RWPE2 (cell line): ENCODE results near the gene SERPINA12.

ENCODE experiments used
- ATAC-seq: fragments of 200-7000 bp; cut with Tn5 transposase; 3 replicates; pipeline ENCODE4 v1.9.1; 2021; ENCODE audit warnings: low read depth
- DNase-seq: peaks from one replicate; pipeline ENCODE4 v3.0.0-alpha.2; 2020; ENCODE audit warnings: low spot score
- H3K27ac ChIP-seq: fragments of 450-650 bp; 2 replicates; pipeline ENCODE4 v1.5.1; 2017; ENCODE audit warnings: mild to moderate bottlenecking; ENCODE audit not compliant: poor library complexity, severe bottlenecking
- H3K27me3 ChIP-seq: fragments of 250-450 bp; sonication (Bioruptor Pico); 2 replicates; pipeline ENCODE4 v1.5.1; 2021; ENCODE audit warnings: mild to moderate bottlenecking, moderate library complexity; ENCODE audit not compliant: insufficient read depth, poor library complexity, severe bottlenecking
- H3K36me3 ChIP-seq: fragments of 250-450 bp; sonication (Bioruptor Pico); 2 replicates; pipeline ENCODE4 v1.5.1; 2020; ENCODE audit warnings: low read depth, mild to moderate bottlenecking, moderate library complexity
- H3K4me1 ChIP-seq: fragments of 250-450 bp; sonication (Bioruptor Pico); 2 replicates; pipeline ENCODE4 v1.5.1; 2021; ENCODE audit warnings: mild to moderate bottlenecking, moderate library complexity; ENCODE audit not compliant: insufficient read depth, poor library complexity, severe bottlenecking
- H3K4me3 ChIP-seq: fragments of 250-450 bp; sonication (Bioruptor Pico); 2 replicates; pipeline ENCODE4 v1.5.1; 2021; ENCODE audit warnings: mild to moderate bottlenecking, moderate library complexity; ENCODE audit not compliant: severe bottlenecking
- H3K9me3 ChIP-seq: fragments of 250-450 bp; sonication (Bioruptor Pico); 2 replicates; pipeline ENCODE4 v1.5.1; 2021; ENCODE audit warnings: mild to moderate bottlenecking, moderate library complexity; ENCODE audit not compliant: severe bottlenecking
- CTCF ChIP-seq: fragments of 450-650 bp; IDR thresholded peaks from one replicate; pipeline ENCODE4 v1.5.1; 2017; ENCODE audit warnings: mild to moderate bottlenecking, moderate library complexity; ENCODE audit not compliant: poor library complexity, severe bottlenecking

SERPINA12 gene

GRCh38 chr14:94545131-94545841, 36.0 kb upstream of the SERPINA12 start:
- no peaks in the 10 kb centered on the region for H3K9me3 ChIP-seq
- H3K36me3 ChIP-seq: no peaks in the 10 kb centered on the region
- peaks cover 3% of the 10 kb centered on the region for H3K4me1 ChIP-seq
- H3K4me3 ChIP-seq: no peak overlapping the region
- TF ChIP-seq CTCF: no peak
- no peak overlapping the region for H3K27ac ChIP-seq
- DNase-seq (no peak), ATAC-seq (no peak)
- H3K27me3 ChIP-seq: no peaks in the 10 kb centered on the region

DNA sequence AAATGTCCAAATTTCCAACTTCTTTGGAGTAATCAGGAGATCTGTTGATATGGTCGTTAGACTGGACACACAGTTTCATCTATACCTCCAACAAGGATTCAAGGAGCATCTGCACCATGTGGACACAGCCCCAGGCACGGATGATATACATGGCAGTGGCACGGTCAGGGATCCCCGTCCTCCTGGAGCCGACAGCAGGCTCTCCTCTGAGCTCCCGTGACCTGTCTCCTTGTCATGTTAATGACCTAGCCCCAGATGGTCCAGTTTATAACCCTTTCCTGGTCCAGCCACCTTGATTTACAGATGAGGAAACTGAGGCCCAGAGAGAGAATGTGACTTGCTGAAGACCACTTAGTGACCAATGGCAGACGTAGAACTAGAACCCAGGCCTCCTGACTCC, 35.5 kb upstream of the SERPINA12 start:
- no peak overlapping the region for H3K27ac ChIP-seq
- no peak for ATAC-seq
- no peak for DNase-seq
- H3K36me3 ChIP-seq: no peaks in the 10 kb centered on the region
- TF ChIP-seq CTCF: no peak
- H3K4me1 ChIP-seq: peaks cover 3% of the 10 kb centered on the region
- H3K27me3 ChIP-seq: no peaks in the 10 kb centered on the region
- H3K9me3 ChIP-seq: no peaks in the 10 kb centered on the region
- no peak overlapping the region for H3K4me3 ChIP-seq

DNA sequence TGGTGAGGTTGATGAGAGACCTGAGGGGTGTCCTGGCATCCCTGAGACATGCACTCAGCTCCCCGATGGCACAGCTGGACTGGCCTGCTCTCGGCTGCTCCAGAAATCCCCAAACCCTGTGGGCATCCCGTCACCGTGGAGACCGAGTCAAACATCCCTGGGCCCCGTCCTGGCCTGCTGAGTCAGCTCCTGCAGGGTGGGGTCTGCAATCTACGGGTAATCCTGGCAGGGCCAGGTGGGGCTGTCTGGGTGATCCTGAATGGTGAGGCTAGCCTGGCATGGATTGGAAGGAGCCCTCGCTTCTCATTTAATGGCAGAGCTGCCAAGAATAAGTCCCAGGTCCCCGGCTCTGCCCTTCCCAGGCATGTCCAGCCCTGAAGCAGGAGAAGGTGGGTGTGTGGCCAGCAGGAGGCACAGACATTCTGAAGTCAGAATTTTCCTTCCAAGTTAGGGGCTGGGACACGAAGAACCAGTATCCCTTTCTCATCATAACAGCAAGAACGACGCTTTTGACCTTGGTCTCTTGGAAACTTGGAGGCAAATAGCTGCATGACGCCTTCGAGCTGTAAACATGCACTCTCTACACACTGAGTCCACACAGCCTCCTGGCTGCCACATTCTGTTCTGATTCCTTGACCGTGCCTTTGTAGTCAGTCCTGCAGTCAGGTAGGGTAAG, 34.3 kb upstream of the SERPINA12 start:
- no peak for DNase-seq
- no peak overlapping the region for H3K4me3 ChIP-seq
- peaks cover 3% of the 10 kb centered on the region for H3K4me1 ChIP-seq
- no peak for TF ChIP-seq CTCF
- H3K27ac ChIP-seq: no peak overlapping the region
- ATAC-seq: peak; percentile 44; the same call in 2 of the 3 replicates
- H3K27me3 ChIP-seq: no peaks in the 10 kb centered on the region
- no peaks in the 10 kb centered on the region for H3K36me3 ChIP-seq
- H3K9me3 ChIP-seq: no peaks in the 10 kb centered on the region

GRCh38 chr14:94542811-94543440, 33.7 kb upstream of the SERPINA12 start:
- no peak for TF ChIP-seq CTCF
- H3K27me3 ChIP-seq: no peaks in the 10 kb centered on the region
- H3K4me3 ChIP-seq: no peak overlapping the region
- no peaks in the 10 kb centered on the region for H3K9me3 ChIP-seq
- no peaks in the 10 kb centered on the region for H3K36me3 ChIP-seq
- no peak for DNase-seq
- ATAC-seq: no peak
- no peak overlapping the region for H3K27ac ChIP-seq
- peaks cover 3% of the 10 kb centered on the region for H3K4me1 ChIP-seq
